ENCODE results near the gene SLC38A1. TPM values are rescaled to one million over a fixed set of nuclear protein-coding genes. Genes with fewer than 3 reads are reported as not detected.

Gene SLC38A1
- polyA plus RNA-seq, 1 of the 3 experiments (the other 2 are of a cell fraction) = 20.7 TPM

DNA sequence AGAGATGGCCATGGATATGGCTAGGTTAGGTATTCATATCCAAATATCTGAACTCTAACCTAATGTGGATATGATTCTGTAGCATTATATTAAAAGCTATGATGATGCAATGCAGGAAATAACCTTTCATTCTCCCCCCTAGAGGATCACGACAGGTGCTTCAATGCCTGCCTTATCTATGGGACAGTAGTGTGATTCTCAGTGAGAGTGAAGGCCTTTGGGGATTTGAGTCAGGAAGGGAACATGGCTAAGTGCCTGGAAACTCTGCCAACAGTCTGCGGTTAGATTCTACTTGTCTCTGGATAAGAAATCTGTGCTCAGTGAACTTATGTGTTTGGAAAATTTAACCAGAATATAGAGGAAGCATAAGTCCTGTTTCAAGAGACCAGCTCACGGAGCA lies 81.8 kb downstream of the SLC38A1 start:
- DNase-seq = no peak
- Histone ChIP-seq H3K9ac (no peak overlapping the region), H4K20me1 (ENCODE audit: insufficient read depth) (no peaks in the 10 kb centered on the region), H3K9me2 (no peaks in the 10 kb centered on the region), H2AFZ (ENCODE audit: low read depth) (no peak overlapping the region), H3K4me1 (ENCODE audit: control insufficient read depth in 1 of 2, insufficient read depth in 2 of 2, low read depth in 1 of 2, low read length in 1 of 2) (no peaks in the 10 kb centered on the region; a peak in 1 of 4 replicates), H3K4me2 (no peak overlapping the region), H3K9me3 (no peaks in the 10 kb centered on the region), H3K27me3 (ENCODE audit: insufficient read depth) (no peaks in the 10 kb centered on the region), H3K36me3 (replicated peaks in 1 of 2; ENCODE audit: control insufficient read depth in 1 of 2, insufficient read depth in 2 of 2, low read length in 1 of 2) (peaks cover 17 to 21% of the 10 kb centered on the region in 2 experiments), H3F3A (replicated peaks; ENCODE audit: insufficient read depth) (peaks cover 5% of the 10 kb centered on the region), H3K4me3 (ENCODE audit: low read depth in 2 of 2, low read length in 1 of 2) (no peak overlapping the region), H3K79me2 (ENCODE audit: insufficient read depth) (no peaks in the 10 kb centered on the region), H3K27ac (ENCODE audit: low read depth in 2 of 2, low read length in 1 of 2) (no peak overlapping the region; a peak in 1 of 4 replicates)
- CTCF ChIA-PET = interaction anchor here (0.6 to 1.1 kb wide), 3 partner anchors 18 to 145 kb away, joined by 3 read pairs; no protein-coding TSS in a partner anchor
- WGBS (ENCODE audit: low lambda C conversion rate) = 92% methylated on average over 3 of the region's 3 CpGs
- POLR2A ChIA-PET = no interaction called here
- TF ChIP-seq, protein P1, sequence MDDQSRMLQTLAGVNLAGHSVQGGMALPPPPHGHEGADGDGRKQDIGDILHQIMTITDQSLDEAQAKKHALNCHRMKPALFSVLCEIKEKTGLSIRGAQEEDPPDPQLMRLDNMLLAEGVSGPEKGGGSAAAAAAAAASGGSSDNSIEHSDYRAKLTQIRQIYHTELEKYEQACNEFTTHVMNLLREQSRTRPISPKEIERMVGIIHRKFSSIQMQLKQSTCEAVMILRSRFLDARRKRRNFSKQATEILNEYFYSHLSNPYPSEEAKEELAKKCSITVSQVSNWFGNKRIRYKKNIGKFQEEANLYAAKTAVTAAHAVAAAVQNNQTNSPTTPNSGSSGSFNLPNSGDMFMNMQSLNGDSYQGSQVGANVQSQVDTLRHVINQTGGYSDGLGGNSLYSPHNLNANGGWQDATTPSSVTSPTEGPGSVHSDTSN (IDR thresholded peaks at IDR 0.05) = no peak
- TF ChIP-seq EZH2phosphoT487 (IDR thresholded peaks at IDR 0.05; ENCODE audit: borderline replicate concordance, low read depth) = no peak
- no peak for TF ChIP-seq TEAD4 (IDR thresholded peaks at IDR 0.05; ENCODE audit: borderline replicate concordance, insufficient read depth)
- TF ChIP-seq NFIC (IDR thresholded peaks at IDR 0.05; ENCODE audit: borderline replicate concordance) = no peak
- TF ChIP-seq USF1 (IDR thresholded peaks at IDR 0.05; ENCODE audit: borderline replicate concordance, low read depth) = no peak
- TF ChIP-seq MXI1 (IDR thresholded peaks at IDR 0.05; ENCODE audit: low read depth, low read length) = no peak
- TF ChIP-seq RAD21 (IDR thresholded peaks at IDR 0.05; ENCODE audit: low read length) = no peak
- TF ChIP-seq ELF1 (IDR thresholded peaks at IDR 0.05) = no peak
- no peak for TF ChIP-seq GATA2 (CRISPR knock-in tag; IDR thresholded peaks at IDR 0.05)
- no peak for TF ChIP-seq RXRA (IDR thresholded peaks at IDR 0.05; ENCODE audit: borderline replicate concordance, low read depth)
- no peak for TF ChIP-seq IRF3 (IDR thresholded peaks at IDR 0.05; ENCODE audit: low read depth, low read length)
- no peak for TF ChIP-seq SMC3 (IDR thresholded peaks at IDR 0.05; ENCODE audit: low read depth, low read length)
- TF ChIP-seq, protein P2, sequence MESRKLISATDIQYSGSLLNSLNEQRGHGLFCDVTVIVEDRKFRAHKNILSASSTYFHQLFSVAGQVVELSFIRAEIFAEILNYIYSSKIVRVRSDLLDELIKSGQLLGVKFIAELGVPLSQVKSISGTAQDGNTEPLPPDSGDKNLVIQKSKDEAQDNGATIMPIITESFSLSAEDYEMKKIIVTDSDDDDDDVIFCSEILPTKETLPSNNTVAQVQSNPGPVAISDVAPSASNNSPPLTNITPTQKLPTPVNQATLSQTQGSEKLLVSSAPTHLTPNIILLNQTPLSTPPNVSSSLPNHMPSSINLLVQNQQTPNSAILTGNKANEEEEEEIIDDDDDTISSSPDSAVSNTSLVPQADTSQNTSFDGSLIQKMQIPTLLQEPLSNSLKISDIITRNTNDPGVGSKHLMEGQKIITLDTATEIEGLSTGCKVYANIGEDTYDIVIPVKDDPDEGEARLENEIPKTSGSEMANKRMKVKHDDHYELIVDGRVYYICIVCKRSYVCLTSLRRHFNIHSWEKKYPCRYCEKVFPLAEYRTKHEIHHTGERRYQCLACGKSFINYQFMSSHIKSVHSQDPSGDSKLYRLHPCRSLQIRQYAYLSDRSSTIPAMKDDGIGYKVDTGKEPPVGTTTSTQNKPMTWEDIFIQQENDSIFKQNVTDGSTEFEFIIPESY (IDR thresholded peaks at IDR 0.05; ENCODE audit: borderline replicate concordance, low read depth) = no peak
- TF ChIP-seq, protein P3, sequence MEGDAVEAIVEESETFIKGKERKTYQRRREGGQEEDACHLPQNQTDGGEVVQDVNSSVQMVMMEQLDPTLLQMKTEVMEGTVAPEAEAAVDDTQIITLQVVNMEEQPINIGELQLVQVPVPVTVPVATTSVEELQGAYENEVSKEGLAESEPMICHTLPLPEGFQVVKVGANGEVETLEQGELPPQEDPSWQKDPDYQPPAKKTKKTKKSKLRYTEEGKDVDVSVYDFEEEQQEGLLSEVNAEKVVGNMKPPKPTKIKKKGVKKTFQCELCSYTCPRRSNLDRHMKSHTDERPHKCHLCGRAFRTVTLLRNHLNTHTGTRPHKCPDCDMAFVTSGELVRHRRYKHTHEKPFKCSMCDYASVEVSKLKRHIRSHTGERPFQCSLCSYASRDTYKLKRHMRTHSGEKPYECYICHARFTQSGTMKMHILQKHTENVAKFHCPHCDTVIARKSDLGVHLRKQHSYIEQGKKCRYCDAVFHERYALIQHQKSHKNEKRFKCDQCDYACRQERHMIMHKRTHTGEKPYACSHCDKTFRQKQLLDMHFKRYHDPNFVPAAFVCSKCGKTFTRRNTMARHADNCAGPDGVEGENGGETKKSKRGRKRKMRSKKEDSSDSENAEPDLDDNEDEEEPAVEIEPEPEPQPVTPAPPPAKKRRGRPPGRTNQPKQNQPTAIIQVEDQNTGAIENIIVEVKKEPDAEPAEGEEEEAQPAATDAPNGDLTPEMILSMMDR (IDR thresholded peaks at IDR 0.05) = no peak
- no peak for TF ChIP-seq FOXJ3 (CRISPR knock-in tag; IDR thresholded peaks at IDR 0.05)
- TF ChIP-seq TAF1 (IDR thresholded peaks at IDR 0.05; ENCODE audit: borderline replicate concordance, low read depth, low read length) = no peak
- no peak for TF ChIP-seq NRF1 (IDR thresholded peaks at IDR 0.05; ENCODE audit: low read depth, low read length)
- TF ChIP-seq CHD2 (IDR thresholded peaks at IDR 0.05; ENCODE audit: low read length, partially characterized antibody) = no peak
- no peak for TF ChIP-seq REST (IDR thresholded peaks at IDR 0.05; ENCODE audit: low read depth, low read length)
- no peak for TF ChIP-seq FOXM1 (IDR thresholded peaks at IDR 0.05; ENCODE audit: low read depth)

Measured in SK-N-SH (cell line).